Measurements from ENCODE around the gene RHAG.
"Not testable (repeated sequence)": the region's sequence is repeated elsewhere in the genome, so short reads cannot be mapped to it uniquely, and the experiment has no call there.

Gene RHAG

DNA sequence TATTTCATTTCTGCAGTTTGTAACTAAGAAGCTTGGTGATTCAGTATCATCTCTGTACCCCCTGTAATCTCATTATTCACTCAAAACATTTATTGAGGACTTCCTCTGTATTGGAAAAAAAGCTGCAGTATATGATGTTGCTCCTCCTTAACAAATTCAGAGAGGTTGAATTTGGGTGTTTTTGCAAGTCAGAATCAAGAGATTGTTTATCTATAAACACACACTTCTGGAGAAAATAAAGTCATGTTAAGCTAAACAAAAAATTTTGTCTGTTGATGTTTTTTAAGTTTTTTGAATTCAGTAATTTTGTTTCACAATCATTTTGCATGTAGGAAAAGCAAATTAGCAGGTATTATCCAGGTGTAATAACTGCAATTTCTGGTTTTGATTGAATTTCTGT, 11.4 kb upstream of the RHAG start:
- FAIRE-seq = no peak
- no peak for DNase-seq (ENCODE audit: insufficient read length, low spot score)
- no peak for TF ChIP-seq POLR2A (IDR thresholded peaks at IDR 0.05; ENCODE audit: low read depth, low read length)

DNA sequence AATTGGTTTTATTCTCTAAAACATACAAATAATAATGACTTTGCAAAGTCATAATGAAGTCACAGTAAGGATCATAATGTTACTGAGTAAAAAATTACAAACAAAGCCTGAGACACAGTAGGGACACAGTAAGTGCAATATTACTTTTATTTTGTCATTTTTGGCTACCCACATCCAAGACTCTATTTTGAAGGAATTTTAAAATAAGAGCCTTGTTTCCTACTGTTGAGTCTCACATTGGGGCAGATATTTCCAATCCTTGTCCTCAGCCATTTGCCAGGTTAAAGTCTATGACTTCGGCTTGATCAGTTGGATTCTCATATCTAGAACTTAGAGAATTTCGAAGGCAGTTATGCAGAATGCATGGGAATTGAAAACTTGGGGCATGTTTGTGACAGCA, 10.8 kb upstream of the RHAG start:
- DNase-seq (ENCODE audit: insufficient read length, low spot score) (no peak), FAIRE-seq (no peak)
- no peak for TF ChIP-seq POLR2A (IDR thresholded peaks at IDR 0.05; ENCODE audit: low read depth, low read length)

DNA sequence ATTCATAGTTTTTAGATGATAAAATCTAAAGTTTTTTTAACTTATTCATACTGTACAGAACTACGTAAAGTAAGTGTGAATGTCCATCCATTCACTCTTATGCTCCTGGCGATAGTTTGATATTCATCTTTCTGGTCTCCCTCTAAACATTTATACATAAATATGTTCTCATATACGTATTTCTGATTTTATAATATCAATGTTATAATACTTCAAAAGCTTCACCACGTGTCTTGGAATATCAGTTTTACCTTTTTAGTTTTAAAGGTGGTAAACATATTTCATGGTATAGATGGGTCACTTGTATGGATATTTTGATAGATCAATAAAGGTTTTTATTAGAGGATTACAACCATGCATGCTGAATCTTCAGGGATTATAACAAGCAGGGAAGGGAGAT, 10.3 kb upstream of the RHAG start:
- no peak for TF ChIP-seq POLR2A (IDR thresholded peaks at IDR 0.05; ENCODE audit: low read depth, low read length)
- no peak for DNase-seq (ENCODE audit: insufficient read length, low spot score)
- no peak for FAIRE-seq

GRCh38 chr6:49646130-49646824, 9.6 kb upstream of the RHAG start:
- DNase-seq (ENCODE audit: insufficient read length, low spot score) = no peak
- no peak for FAIRE-seq
- TF ChIP-seq POLR2A (IDR thresholded peaks at IDR 0.05; ENCODE audit: low read depth, low read length) = no peak

DNA sequence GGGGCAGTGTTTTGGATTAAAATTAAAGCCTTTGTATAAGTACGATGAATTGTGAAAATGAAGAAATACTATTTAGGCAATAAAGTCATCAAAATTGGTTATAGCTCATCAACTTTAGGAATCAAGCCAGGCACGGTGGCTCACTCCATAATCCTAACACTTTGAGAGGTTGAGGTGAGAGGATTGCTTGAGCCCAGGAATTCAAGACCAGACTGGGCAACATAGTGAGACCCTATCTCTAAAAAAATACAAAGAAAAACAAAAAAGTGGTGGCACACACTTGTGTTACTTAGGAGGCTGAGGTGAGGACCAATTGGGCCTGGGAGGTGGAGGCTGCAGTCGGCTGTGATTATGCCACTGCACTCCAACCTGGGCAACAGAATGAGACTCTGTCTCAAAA, 8.5 kb upstream of the RHAG start:
- TF ChIP-seq POLR2A (IDR thresholded peaks at IDR 0.05; ENCODE audit: low read depth, low read length) = no peak
- no peak for DNase-seq (ENCODE audit: insufficient read length, low spot score)
- no peak for FAIRE-seq

- no peak for FAIRE-seq
- DNase-seq (ENCODE audit: insufficient read length, low spot score) = no peak
- TF ChIP-seq POLR2A (IDR thresholded peaks at IDR 0.05; ENCODE audit: low read depth, low read length) = no peak
These were observed 2.7 kb upstream of the RHAG start for GRCh38 chr6:49639177-49639817.

GRCh38 chr6:49637350-49637731, 702 bp upstream of the RHAG start:
- no peak for TF ChIP-seq POLR2A (IDR thresholded peaks at IDR 0.05; ENCODE audit: low read depth, low read length)
- FAIRE-seq = no peak
- DNase-seq (ENCODE audit: insufficient read length, low spot score) = no peak

DNA sequence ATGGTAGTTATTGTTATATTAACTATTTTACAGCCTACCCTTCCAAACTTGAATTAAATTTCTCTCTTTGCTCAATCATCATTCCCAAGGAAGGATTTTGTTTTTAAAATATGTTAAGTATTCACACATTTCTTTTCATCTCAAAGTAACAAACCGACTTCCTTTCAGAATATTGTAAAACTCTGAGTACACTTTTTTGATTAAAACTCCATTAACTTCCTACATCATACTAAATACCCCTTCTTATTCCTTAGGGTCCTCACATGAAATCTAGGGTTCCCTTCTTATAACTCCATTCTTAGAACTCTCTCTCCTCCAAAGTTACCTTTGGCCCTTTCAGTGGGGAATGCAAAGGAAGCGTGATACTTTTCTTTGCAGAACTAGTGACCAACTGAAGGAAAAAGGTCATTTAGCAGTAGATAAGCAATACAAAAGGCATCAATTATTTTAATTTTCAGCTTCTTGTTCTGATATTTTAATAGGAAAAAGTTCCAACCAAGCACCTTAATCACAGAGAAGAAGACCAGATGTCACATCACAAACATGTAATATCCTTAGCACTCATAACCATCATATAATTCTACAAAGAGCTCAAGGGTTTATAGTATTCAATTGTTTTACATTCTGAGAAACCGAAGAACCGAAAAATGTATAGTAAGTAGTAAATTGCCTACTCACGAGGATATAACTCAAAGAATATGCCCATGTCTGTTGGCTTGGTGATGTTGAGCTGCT, 494 bp downstream of the RHAG start:
- no peak for FAIRE-seq
- no peak for DNase-seq (ENCODE audit: insufficient read length, low spot score)
- TF ChIP-seq POLR2A (IDR thresholded peaks at IDR 0.05; ENCODE audit: low read depth, low read length) = no peak

GRCh38 chr6:49635480-49635879, 1.2 kb downstream of the RHAG start:
- no peak for FAIRE-seq
- no peak for DNase-seq (ENCODE audit: insufficient read length, low spot score)
- no peak for TF ChIP-seq POLR2A (IDR thresholded peaks at IDR 0.05; ENCODE audit: low read depth, low read length)

DNA sequence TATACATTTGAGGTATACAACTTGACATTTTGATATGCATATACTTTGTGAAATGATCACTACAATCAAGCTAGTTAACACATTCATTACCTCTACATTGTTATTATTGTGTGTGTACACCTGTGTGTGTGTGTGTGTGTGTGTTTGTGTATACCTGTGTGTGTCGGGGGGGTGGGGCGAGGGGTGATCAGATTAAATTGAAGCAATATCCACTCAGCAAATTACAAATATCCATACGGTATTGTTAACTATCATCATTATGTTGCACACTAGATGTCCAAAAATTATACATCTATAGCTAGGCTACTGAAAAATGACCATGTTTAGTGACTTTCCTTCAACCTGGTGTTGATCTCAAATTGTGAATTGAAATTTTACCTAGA, 1.8 kb downstream of the RHAG start:
- TF ChIP-seq POLR2A (IDR thresholded peaks at IDR 0.05; ENCODE audit: low read depth, low read length) = no peak
- DNase-seq (ENCODE audit: insufficient read length, low spot score) (no peak), FAIRE-seq (no peak)

DNA sequence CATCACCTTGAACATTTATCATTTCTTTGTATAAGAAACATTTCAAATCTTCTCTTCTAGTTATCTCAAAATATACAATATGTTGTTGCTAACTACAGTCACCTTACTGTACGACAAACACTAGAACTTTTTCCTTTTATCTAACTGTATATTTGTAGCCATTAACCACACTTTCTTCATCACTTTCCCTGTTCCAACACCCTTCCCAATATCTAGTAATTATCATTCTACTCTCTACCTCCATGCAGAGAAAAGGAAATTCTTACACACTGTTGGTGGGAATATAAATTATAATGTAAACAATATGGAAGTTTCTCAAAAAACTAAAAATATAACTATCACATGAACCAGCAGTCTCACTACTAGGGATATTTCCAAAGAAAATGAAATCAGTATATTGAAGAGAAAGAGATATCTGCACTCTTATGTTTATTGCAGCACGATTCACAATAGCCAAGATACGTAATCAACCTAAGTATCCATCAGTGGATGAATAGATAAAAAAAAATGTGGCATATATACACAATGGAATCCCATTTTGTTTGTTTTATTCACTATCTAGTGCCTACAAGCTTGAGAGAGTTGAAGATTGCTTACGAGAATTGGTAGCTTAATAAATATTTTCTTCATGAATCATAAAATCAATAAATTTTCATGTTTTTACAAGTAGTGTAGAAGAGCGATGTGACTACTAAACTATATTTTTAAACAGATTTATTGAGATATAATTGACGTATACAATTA, 2.4 kb downstream of the RHAG start:
- no peak for FAIRE-seq
- no peak for TF ChIP-seq POLR2A (IDR thresholded peaks at IDR 0.05; ENCODE audit: low read depth, low read length)
- DNase-seq (ENCODE audit: insufficient read length, low spot score) = no peak

DNA sequence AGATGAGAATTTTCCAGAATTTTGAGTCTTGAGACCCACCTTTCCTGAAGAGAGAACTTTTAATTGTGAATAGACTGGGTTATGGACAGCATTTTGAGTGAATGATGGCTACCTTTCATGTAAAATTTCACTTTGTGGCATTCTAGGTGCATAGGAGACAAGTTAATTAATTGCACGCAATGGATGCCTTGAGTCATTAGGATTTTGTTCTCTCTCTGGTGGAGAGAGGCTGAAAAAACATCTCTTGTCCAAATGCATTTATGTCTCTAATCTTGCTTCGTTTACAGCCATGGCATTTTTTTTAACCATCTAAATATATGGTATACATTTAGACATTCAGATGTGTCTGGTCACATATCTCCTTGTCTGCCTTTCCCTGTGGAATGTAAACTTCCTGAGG, 3.1 kb downstream of the RHAG start:
- no peak for FAIRE-seq
- no peak for TF ChIP-seq POLR2A (IDR thresholded peaks at IDR 0.05; ENCODE audit: low read depth, low read length)
- DNase-seq (ENCODE audit: insufficient read length, low spot score) = no peak

GRCh38 chr6:49632727-49633126, 3.9 kb downstream of the RHAG start:
- no peak for TF ChIP-seq POLR2A (IDR thresholded peaks at IDR 0.05; ENCODE audit: low read depth, low read length)
- no peak for DNase-seq (ENCODE audit: insufficient read length, low spot score)
- FAIRE-seq = no peak

- not testable (repeated sequence) for FAIRE-seq; DNase-seq (ENCODE audit: insufficient read length, low spot score)
These were observed 7.1 kb downstream of the RHAG start for GRCh38 chr6:49629485-49630088.

Data from H54 (cell line).